SU-DHL-6 (cell line): Measurements from ENCODE around the gene JAK1.

Source experiments
- CTCF ChIP-seq: fragments of 200-600 bp; sonication (generic); IDR thresholded peaks from one replicate; pipeline ENCODE4 v1.5.1; 2017; ENCODE audit warnings: antibody characterized with exemption, mild to moderate bottlenecking, low read length, moderate library complexity; ENCODE audit not compliant: insufficient read depth, poor library complexity, severe bottlenecking
- EZH2phosphoT487 ChIP-seq: fragments of 200-600 bp; sonication (generic), shearing (Covaris generic); conservative IDR thresholded peaks from 2 replicates; pipeline ENCODE4 v1.6.1; 2018; ENCODE audit warnings: mild to moderate bottlenecking, antibody characterized with exemption, low read length, moderate library complexity, mixed read lengths

DNA sequence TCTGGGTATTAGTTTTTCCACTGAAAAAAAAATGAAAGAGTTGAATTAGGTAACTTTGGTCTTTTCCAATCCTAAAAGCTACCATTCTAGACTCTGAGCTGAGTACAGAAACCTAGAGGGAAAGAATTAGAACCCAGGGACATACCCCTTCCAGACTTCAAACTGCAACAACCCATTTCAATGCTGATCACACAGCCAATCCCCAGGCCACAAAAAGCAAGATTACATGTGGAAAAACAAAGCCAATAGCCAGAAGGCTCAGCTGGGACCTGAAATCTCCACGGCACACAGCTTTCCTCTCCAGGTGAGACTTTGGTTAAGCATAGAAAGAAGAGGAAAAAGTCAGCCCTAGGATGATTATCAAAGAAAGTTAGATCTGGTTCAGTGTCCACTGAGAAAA, 88.8 kb downstream of the JAK1 start:
- TF ChIP-seq CTCF: no peak
- no peak for TF ChIP-seq EZH2phosphoT487
